ENCODE data around the gene PFDN1. TPM values are rescaled to one million over a fixed set of nuclear protein-coding genes. Genes with fewer than 3 reads are reported as not detected.

Gene PFDN1
- total and polyA plus RNA-seq, 8 donors = 28.6 to 137 (median 74.2) TPM

GRCh38 chr5:140214831-140215230 lies 88.1 kb downstream of the PFDN1 start:
- peak overlapping the region; percentile 75 to 95 (median 84) for H3K27ac ChIP-seq
- no peak overlapping the region for H3K4me3 ChIP-seq
- H3K4me1 ChIP-seq = peaks cover 47 to 85% (median 59%) of the 10 kb centered on the region in 4 donors
- peaks cover 0 to 36% (median 23%) of the 10 kb centered on the region in 4 donors for H3K36me3 ChIP-seq
- peak in 1 of 3 donors; percentile 5 for TF ChIP-seq POLR2AphosphoS5 (IDR thresholded peaks at IDR 0.05)
- TF ChIP-seq CTCF (IDR thresholded peaks at IDR 0.05) = no peak
- TF ChIP-seq EP300 (IDR thresholded peaks at IDR 0.05) = no peak
- TF ChIP-seq POLR2A (IDR thresholded peaks at IDR 0.05) = no peak
- WGBS, 5 donors = 27 to 52% (median 44%) methylated on average over 4 of the region's 4 CpGs
- no peaks in the 10 kb centered on the region for H3K27me3 ChIP-seq
- no peaks in the 10 kb centered on the region for H3K9me3 ChIP-seq
- DNase-seq = peak in 1 of 2 donors; percentile 76
- intact Hi-C loops (cut with DNase I; ENCODE audit: low total_unique reads) = no loop called here

DNA sequence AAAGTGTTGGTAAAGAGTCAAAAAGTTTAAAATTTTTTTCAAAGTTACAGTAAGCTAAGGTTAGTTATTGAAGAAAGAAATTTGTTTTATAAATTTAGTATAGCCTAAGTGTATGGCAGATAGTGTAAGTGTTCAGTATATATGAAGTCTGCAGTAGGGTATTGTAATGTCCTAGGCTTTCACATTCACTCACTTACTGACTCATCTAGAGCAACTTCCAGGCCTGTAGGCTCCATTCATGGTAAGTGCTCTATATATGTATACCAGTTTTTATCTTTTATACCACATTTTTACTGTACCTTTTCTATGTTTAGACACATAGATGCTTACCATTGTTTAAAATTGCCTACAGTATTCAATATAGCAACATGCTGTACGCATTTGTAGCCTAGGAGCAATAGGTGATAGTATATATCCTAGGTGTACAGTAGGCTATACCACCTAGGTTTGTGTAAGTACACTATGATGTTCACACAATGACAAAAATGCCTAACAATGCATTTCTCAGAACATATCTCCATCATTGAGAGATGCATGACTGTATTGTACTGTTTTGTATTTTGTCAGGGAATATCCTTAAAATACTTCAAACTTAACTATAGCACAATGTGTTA lies 89.4 kb downstream of the PFDN1 start:
- 91 to 100% (median 93%) methylated on average over 1 of the region's 1 CpG for WGBS, 5 donors
- Histone ChIP-seq H3K36me3 (peaks cover 0 to 42% (median 23%) of the 10 kb centered on the region in 4 donors), H3K27ac (peak overlapping the region in 3 of 5 donors; percentile 81 to 95 (median 84)), H3K27me3 (no peaks in the 10 kb centered on the region), H3K9me3 (no peaks in the 10 kb centered on the region), H3K4me1 (peaks cover 38 to 78% (median 45%) of the 10 kb centered on the region in 4 donors), H3K4me3 (no peak overlapping the region)
- no peak for DNase-seq
- TF ChIP-seq POLR2AphosphoS5 (IDR thresholded peaks at IDR 0.05) (no peak), CTCF (IDR thresholded peaks at IDR 0.05) (no peak)
- intact Hi-C loops (cut with DNase I; ENCODE audit: low total_unique reads) = no loop called here

GRCh38 chr5:140208065-140208464 lies 94.8 kb downstream of the PFDN1 start:
- Histone ChIP-seq H3K4me1 (peaks cover 27 to 74% (median 44%) of the 10 kb centered on the region in 4 donors), H3K9me3 (no peaks in the 10 kb centered on the region), H3K27ac (no peak overlapping the region), H3K36me3 (peaks cover 8 to 75% (median 41%) of the 10 kb centered on the region in 4 donors), H3K4me3 (no peak overlapping the region), H3K27me3 (no peaks in the 10 kb centered on the region)
- intact Hi-C loops (cut with DNase I; ENCODE audit: low total_unique reads) = no loop called here
- TF ChIP-seq POLR2AphosphoS5 (IDR thresholded peaks at IDR 0.05) = no peak
- no peak for TF ChIP-seq CTCF (IDR thresholded peaks at IDR 0.05)
- TF ChIP-seq POLR2A (IDR thresholded peaks at IDR 0.05) = no peak
- TF ChIP-seq EP300 (IDR thresholded peaks at IDR 0.05) = no peak
- DNase-seq = no peak

GRCh38 chr5:140207250-140207964 lies 95.5 kb downstream of the PFDN1 start:
- no peak for DNase-seq
- WGBS, 5 donors = 14 to 35% (median 22%) methylated on average over 2 of the region's 2 CpGs
- Histone ChIP-seq H3K9me3 (no peaks in the 10 kb centered on the region), H3K4me3 (no peak overlapping the region), H3K4me1 (peaks cover 32 to 74% (median 49%) of the 10 kb centered on the region in 4 donors), H3K27ac (peak overlapping the region; percentile 17 to 67 (median 57)), H3K27me3 (no peaks in the 10 kb centered on the region), H3K36me3 (peaks cover 8 to 71% (median 41%) of the 10 kb centered on the region in 4 donors)
- intact Hi-C loops (cut with DNase I; ENCODE audit: low total_unique reads) = no loop called here
- TF ChIP-seq POLR2A (IDR thresholded peaks at IDR 0.05) = no peak
- TF ChIP-seq POLR2AphosphoS5 (IDR thresholded peaks at IDR 0.05) = no peak
- no peak for TF ChIP-seq CTCF (IDR thresholded peaks at IDR 0.05)
- no peak for TF ChIP-seq EP300 (IDR thresholded peaks at IDR 0.05)
